Activated CD4-positive, alpha-beta T cell treated with anti-CD3 and anti-CD28 coated beads for 36 hours (primary cell): ENCODE results near the gene FMNL2. TPM values are rescaled to one million over a fixed set of nuclear protein-coding genes. Genes with fewer than 3 reads are reported as not detected.

ENCODE experiments used
- ATAC-seq: fragments of 200-7000 bp; cut with Tn5 transposase; one replicate; pipeline ENCODE4 v1.10.0; 2021; ENCODE audit warnings: mild to moderate bottlenecking, moderate library complexity
- CTCF ChIA-PET: fragments of 350-600 bp; sonication (Branson Sonifier 250); formaldehyde crosslinking; loops from one replicate; lab custom pipeline; 2021; ENCODE audit warnings: antibody characterized with exemption; lab: Charles Lee
- POLR2A ChIA-PET: fragments of 350-600 bp; sonication (Branson Sonifier 250); formaldehyde crosslinking; loops from one replicate; lab custom pipeline; 2021; ENCODE audit warnings: antibody characterized with exemption, inconsistent platforms; lab: Charles Lee
- DNase-seq: peaks from one replicate; pipeline ENCODE4 v3.0.0-alpha.2; 2020
- H3K27ac Mint-ChIP-seq: one replicate; pipeline ENCODE4 v1.8.0; 2021; ENCODE audit warnings: mixed read lengths
- H3K27me3 Mint-ChIP-seq: one replicate; pipeline ENCODE4 v1.8.0; 2021; ENCODE audit warnings: mixed read lengths
- H3K36me3 Mint-ChIP-seq: one replicate; pipeline ENCODE4 v1.8.0; 2021; ENCODE audit warnings: low read depth, mixed read lengths
- H3K4me1 Mint-ChIP-seq: one replicate; pipeline ENCODE4 v1.8.0; 2021; ENCODE audit warnings: mixed read lengths
- H3K4me3 Mint-ChIP-seq: one replicate; pipeline ENCODE4 v1.8.0; 2021; ENCODE audit warnings: mild to moderate bottlenecking, moderate library complexity, mixed read lengths
- H3K9me3 Mint-ChIP-seq: one replicate; pipeline ENCODE4 v1.8.0; 2021; ENCODE audit warnings: low read depth, mixed read lengths
- intact Hi-C, 2 experiments: fragments of 100-400 bp; cut with DNase I in 1 of 2; cut with micrococcal nuclease in 1 of 2; formaldehyde crosslinking; loops; one replicate each; pipeline versions ENCODE4 v1.14.2 to v1.15.1; 2022 to 2024; cut with DNase I, micrococcal nuclease
- total RNA-seq, 2 experiments: library from RNA; stranded (reverse); gene quantifications; one replicate each; pipeline ENCODE4 v1.2.3, GENCODE V29; 2021

Gene FMNL2
- total RNA-seq, 2 experiments from 2014 or later = 3.0 to 3.3 TPM

DNA sequence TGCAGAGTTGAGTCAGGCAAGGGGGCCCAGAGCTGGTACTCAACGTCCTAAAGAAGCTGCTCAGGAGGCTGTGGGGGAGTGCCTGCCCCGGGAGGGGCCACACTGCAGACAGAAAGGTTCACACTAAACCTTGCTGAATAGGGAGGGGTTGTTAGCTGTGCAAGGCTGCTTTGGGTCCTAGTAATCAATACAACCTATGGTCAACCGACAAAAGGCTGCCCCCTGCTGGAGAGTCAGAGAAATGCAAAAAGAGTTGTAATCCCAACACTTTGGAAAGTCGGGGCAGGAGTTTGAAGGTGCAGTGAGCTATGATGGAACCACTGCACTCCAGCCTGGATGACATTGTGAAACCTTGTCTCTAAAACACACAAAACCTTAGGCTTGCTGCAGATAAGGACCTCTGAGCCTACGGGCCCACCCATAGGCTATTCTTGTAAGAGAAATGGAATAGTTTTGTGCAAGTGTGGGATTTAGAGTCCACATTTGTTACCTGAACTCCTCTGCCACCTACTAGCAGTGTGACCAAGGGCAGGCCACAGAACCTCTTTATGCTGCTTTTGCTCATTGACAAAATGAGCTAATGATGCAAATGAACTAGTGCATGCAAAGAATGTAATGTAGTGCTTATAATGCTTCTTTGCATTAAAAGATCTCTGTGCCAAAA lies 300.8 kb downstream of the FMNL2 start:
- intact Hi-C loops = loop anchor here (1.0 to 5.0 kb wide), 4 partner anchors 298 to 598 kb away; partner anchors contain the start of gene FMNL2 (in 2 of the 2)
- no peak overlapping the region for H3K27ac Mint-ChIP-seq
- ATAC-seq = peak; percentile 65
- H3K4me3 Mint-ChIP-seq = no peak overlapping the region
- ChIA-PET CTCF (interaction anchor here (0.6 to 3.1 kb wide), 34 partner anchors 9 to 608 kb away, joined by 3 to 27 read pairs (median 3); partner anchors contain the start of gene STAM2), POLR2A (no interaction called here)
- H3K9me3 Mint-ChIP-seq = no peaks in the 10 kb centered on the region
- peak; percentile 81 for DNase-seq
- no peaks in the 10 kb centered on the region for H3K36me3 Mint-ChIP-seq
- no peaks in the 10 kb centered on the region for H3K4me1 Mint-ChIP-seq
- H3K27me3 Mint-ChIP-seq = peaks cover 2% of the 10 kb centered on the region

GRCh38 chr2:152637251-152637650 lies 302.3 kb downstream of the FMNL2 start:
- ATAC-seq (no peak), DNase-seq (no peak)
- CTCF ChIA-PET = interaction anchor here (1.9 kb wide), 1 partner anchor 448 kb away, joined by 5 read pairs; no protein-coding TSS in a partner anchor
- no peaks in the 10 kb centered on the region for H3K36me3 Mint-ChIP-seq
- H3K4me1 Mint-ChIP-seq = no peaks in the 10 kb centered on the region
- H3K27ac Mint-ChIP-seq = no peak overlapping the region
- H3K9me3 Mint-ChIP-seq = no peaks in the 10 kb centered on the region
- intact Hi-C loops = loop anchor here (5.0 kb wide), 1 partner anchor 300 kb away; the partner anchor contains the start of gene FMNL2 (in 2 of the 2)
- no peak overlapping the region for H3K4me3 Mint-ChIP-seq
- peaks cover 2% of the 10 kb centered on the region for H3K27me3 Mint-ChIP-seq
- POLR2A ChIA-PET = no interaction called here

DNA sequence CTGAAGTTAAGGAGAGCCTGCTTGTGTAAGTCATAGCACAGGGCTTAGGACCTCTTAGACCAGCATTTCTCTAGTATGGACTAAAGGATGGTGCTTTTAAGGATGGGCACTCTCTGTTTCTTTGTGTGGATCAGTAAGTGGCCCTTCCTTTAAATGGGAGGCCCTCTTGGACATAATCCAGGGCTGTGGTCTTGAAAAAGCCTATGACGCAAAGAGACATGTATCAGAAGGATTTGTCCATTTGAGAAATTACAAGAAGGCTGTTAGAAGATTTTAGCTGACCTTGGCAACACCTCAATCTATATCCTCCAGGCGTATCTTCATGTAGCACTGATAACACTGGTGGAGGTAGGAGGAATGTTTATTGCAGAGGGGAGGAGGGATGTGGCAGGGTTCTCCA lies 303.1 kb downstream of the FMNL2 start:
- no peaks in the 10 kb centered on the region for H3K4me1 Mint-ChIP-seq
- H3K27ac Mint-ChIP-seq = no peak overlapping the region
- H3K36me3 Mint-ChIP-seq = no peaks in the 10 kb centered on the region
- ATAC-seq = no peak
- no peak overlapping the region for H3K4me3 Mint-ChIP-seq
- DNase-seq = no peak
- no peaks in the 10 kb centered on the region for H3K27me3 Mint-ChIP-seq
- ChIA-PET CTCF (interaction anchor here (0.6 to 1.9 kb wide), 5 partner anchors 103 to 1134 kb away, joined by 3 to 5 read pairs (median 3); no protein-coding TSS in a partner anchor), POLR2A (no interaction called here)
- intact Hi-C loops = loop anchor here (5.0 kb wide), 1 partner anchor 301 kb away; the partner anchor contains the start of gene FMNL2 (in 2 of the 2)
- H3K9me3 Mint-ChIP-seq = no peaks in the 10 kb centered on the region

DNA sequence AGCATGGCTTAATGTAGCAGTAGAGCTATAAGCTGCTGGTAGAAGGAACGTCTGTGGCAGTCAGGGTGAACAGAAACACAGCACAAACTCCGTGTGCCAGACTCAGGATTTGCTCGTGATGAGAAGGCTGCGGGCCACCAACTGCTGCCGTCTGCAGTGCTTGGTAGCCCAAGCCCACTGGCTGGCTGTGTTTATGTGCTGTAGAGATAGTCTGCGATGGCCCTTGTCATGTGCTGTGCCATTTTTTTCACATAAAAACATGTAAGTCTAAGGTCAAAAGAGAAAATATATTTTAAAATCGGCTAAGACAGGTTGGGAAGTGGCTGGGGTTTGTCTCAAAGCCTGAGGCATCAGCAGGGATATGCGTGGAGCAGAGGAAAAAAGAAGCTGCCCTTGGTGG lies 303.6 kb downstream of the FMNL2 start:
- H3K9me3 Mint-ChIP-seq = no peaks in the 10 kb centered on the region
- ChIA-PET CTCF (interaction anchor here (0.6 to 1.9 kb wide), 5 partner anchors 103 to 699 kb away, joined by 3 to 5 read pairs (median 3); no protein-coding TSS in a partner anchor), POLR2A (no interaction called here)
- no peak overlapping the region for H3K27ac Mint-ChIP-seq
- H3K4me1 Mint-ChIP-seq = no peaks in the 10 kb centered on the region
- H3K4me3 Mint-ChIP-seq = no peak overlapping the region
- ATAC-seq (no peak), DNase-seq (no peak)
- no peaks in the 10 kb centered on the region for H3K36me3 Mint-ChIP-seq
- H3K27me3 Mint-ChIP-seq = no peaks in the 10 kb centered on the region
- intact Hi-C loops = loop anchor here (5.0 kb wide), 1 partner anchor 301 kb away; the partner anchor contains the start of gene FMNL2 (in 2 of the 2)

DNA sequence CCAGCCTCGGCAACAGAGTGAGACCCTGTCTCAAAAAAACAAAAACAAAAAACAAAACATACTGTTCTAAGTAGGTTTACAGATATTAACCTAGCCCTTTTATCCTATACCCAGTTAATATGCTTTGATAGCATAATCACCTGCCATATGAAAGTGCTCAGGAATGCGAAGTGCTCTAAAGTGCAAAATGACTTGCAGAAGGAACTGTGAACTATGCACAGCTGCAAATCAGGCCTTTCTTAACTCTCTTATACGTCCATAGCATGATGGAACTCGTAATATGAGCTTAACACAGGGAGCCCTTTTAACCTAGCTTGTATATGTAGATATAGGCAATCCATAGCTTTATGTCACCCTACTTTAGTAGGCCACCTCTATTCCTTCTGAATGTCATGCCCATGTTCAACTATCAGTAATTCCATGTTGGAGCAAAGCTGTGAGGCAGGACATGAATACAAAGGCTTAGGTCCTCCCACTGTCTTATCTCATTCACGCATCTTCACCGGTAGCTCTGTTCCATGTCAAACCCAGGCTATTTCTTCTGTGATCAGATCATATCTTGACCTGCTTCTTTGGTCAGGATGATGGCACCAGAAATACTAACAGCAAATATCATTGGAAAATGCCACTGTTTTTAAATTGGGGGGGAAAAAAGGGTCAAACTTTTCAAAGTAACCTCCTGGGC lies 309.4 kb downstream of the FMNL2 start:
- H3K27ac Mint-ChIP-seq = no peak overlapping the region
- DNase-seq (no peak), ATAC-seq (no peak)
- ChIA-PET CTCF (interaction anchor here (2.1 kb wide), 1 partner anchor 9 kb away, joined by 12 read pairs; no protein-coding TSS in a partner anchor), POLR2A (no interaction called here)
- intact Hi-C loops = no loop called here
- H3K4me1 Mint-ChIP-seq = no peaks in the 10 kb centered on the region
- no peaks in the 10 kb centered on the region for H3K36me3 Mint-ChIP-seq
- no peaks in the 10 kb centered on the region for H3K27me3 Mint-ChIP-seq
- H3K9me3 Mint-ChIP-seq = no peaks in the 10 kb centered on the region
- no peak overlapping the region for H3K4me3 Mint-ChIP-seq

DNA sequence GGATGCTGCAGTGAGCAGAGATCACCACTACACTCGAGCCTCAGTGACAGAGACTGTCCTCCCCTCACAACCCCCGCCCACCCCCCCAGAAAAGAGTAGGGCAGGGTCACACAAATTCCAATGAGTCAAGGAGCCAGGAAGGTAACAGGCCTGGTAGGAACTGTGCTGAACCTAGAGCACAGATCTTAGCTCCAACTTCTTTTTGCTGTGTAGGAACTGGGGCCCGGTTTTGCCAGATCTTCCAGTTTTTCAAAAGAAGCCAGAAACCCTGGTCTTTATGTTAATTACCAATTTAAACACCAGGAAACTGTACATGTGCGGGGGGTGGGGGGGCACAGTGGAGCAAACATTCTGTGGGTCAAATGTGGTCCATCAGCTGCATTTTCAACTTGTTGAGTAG lies 311.3 kb downstream of the FMNL2 start:
- Mint-ChIP-seq H3K4me1 (no peaks in the 10 kb centered on the region), H3K27me3 (no peaks in the 10 kb centered on the region), H3K4me3 (no peak overlapping the region), H3K9me3 (no peaks in the 10 kb centered on the region), H3K36me3 (peaks cover under 1% of the 10 kb centered on the region), H3K27ac (no peak overlapping the region)
- ChIA-PET CTCF (interaction anchor here (0.9 to 3.4 kb wide), 2 partner anchors 11 to 604 kb away, joined by 3 to 17 read pairs; no protein-coding TSS in a partner anchor), POLR2A (interaction anchor here (0.8 kb wide), 1 partner anchor 71 kb away, joined by 3 read pairs; the partner anchor contains the start of gene PRPF40A)
- DNase-seq (no peak), ATAC-seq (no peak)
- intact Hi-C loops = no loop called here

DNA sequence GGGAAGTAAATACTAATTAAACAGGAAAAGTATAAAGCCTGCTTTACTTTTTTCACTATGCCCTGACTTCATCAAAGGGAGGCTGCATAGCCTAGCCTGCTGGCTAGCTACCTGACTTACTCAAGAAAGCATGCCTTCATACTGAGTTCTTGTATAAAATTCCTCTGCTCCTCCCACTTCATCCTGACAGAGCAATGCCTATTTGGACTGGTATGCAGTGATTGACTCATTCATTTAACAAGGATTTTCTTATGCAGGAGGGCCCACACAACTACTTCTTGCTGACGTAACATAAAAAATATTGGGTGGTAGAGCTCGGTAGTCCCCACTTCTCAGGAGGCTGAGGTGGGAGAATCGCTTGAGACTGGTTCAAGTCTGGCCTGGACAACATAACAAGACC lies 311.8 kb downstream of the FMNL2 start:
- CTCF ChIA-PET = interaction anchor here (3.4 kb wide), 1 partner anchor 11 kb away, joined by 17 read pairs; no protein-coding TSS in a partner anchor
- Mint-ChIP-seq H3K9me3 (no peaks in the 10 kb centered on the region), H3K4me1 (no peaks in the 10 kb centered on the region), H3K36me3 (peaks cover 2% of the 10 kb centered on the region), H3K27me3 (no peaks in the 10 kb centered on the region), H3K4me3 (no peak overlapping the region), H3K27ac (no peak overlapping the region)
- POLR2A ChIA-PET = interaction anchor here (0.8 kb wide), 1 partner anchor 71 kb away, joined by 3 read pairs; the partner anchor contains the start of gene PRPF40A
- intact Hi-C loops = no loop called here
- DNase-seq = no peak
- ATAC-seq = no peak

DNA sequence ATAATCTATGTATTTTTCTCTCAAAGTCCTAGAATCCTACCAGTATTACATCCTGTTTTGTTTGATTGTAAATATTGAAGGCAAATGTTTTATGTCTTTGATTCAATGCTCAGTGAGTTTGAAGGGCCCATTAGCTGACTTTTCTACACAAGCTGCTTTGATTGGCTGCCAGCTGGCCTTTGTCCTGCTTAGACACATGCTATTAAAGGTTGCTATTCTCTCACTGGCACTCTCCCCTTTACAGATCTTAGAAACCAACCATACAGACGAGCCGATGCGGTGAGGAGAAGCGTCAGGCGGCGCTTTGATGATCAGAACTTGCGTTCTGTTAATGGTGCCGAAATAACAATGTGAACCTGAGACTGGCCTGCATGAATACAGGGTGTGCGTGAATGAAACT lies 312.6 kb downstream of the FMNL2 start:
- Mint-ChIP-seq H3K27me3 (no peaks in the 10 kb centered on the region), H3K4me1 (no peaks in the 10 kb centered on the region), H3K9me3 (no peaks in the 10 kb centered on the region), H3K27ac (no peak overlapping the region), H3K36me3 (peaks cover 10% of the 10 kb centered on the region), H3K4me3 (no peak overlapping the region)
- ATAC-seq = no peak
- CTCF ChIA-PET = interaction anchor here (0.7 to 3.4 kb wide), 3 partner anchors 12 to 472 kb away, joined by 3 to 17 read pairs (median 5); partner anchors contain the start of gene STAM2
- intact Hi-C loops = no loop called here
- no peak for DNase-seq
- POLR2A ChIA-PET = no interaction called here

GRCh38 chr2:152648336-152648735 lies 313.4 kb downstream of the FMNL2 start:
- H3K36me3 Mint-ChIP-seq = peaks cover 11% of the 10 kb centered on the region
- ATAC-seq (peak; percentile 30), DNase-seq (no peak)
- CTCF ChIA-PET = interaction anchor here (0.9 to 3.4 kb wide), 3 partner anchors 13 to 68 kb away, joined by 3 to 17 read pairs (median 4); no protein-coding TSS in a partner anchor
- no peaks in the 10 kb centered on the region for H3K4me1 Mint-ChIP-seq
- intact Hi-C loops = no loop called here
- H3K27me3 Mint-ChIP-seq = no peaks in the 10 kb centered on the region
- POLR2A ChIA-PET = no interaction called here
- no peak overlapping the region for H3K27ac Mint-ChIP-seq
- no peaks in the 10 kb centered on the region for H3K9me3 Mint-ChIP-seq
- H3K4me3 Mint-ChIP-seq = no peak overlapping the region

- intact Hi-C loops = loop anchor here in 1 of 2 experiments (5.0 kb wide), 1 partner anchor 67 kb away; the partner anchor contains the start of genes ARL6IP6 and PRPF40A
- H3K9me3 Mint-ChIP-seq = no peaks in the 10 kb centered on the region
- ChIA-PET POLR2A (no interaction called here), CTCF (no interaction called here)
- DNase-seq (no peak), ATAC-seq (no peak)
- no peaks in the 10 kb centered on the region for H3K27me3 Mint-ChIP-seq
- no peak overlapping the region for H3K27ac Mint-ChIP-seq
- peaks cover 16% of the 10 kb centered on the region for H3K36me3 Mint-ChIP-seq
- H3K4me3 Mint-ChIP-seq = no peak overlapping the region
- H3K4me1 Mint-ChIP-seq = no peaks in the 10 kb centered on the region
These were observed 315.0 kb downstream of the FMNL2 start for GRCh38 chr2:152649997-152650396.

GRCh38 chr2:152650768-152651371 lies 315.9 kb downstream of the FMNL2 start:
- Mint-ChIP-seq H3K27me3 (no peaks in the 10 kb centered on the region), H3K9me3 (no peaks in the 10 kb centered on the region), H3K27ac (peak overlapping the region; percentile 15), H3K36me3 (peaks cover 21% of the 10 kb centered on the region), H3K4me3 (no peak overlapping the region), H3K4me1 (peaks cover 1% of the 10 kb centered on the region)
- ATAC-seq (no peak), DNase-seq (no peak)
- POLR2A ChIA-PET = no interaction called here
- CTCF ChIA-PET = no interaction called here
- intact Hi-C loops = loop anchor here in 1 of 2 experiments (5.0 kb wide), 1 partner anchor 66 kb away; the partner anchor contains the start of genes ARL6IP6 and PRPF40A
